A549 (cell line): ENCODE measurements around the gene ADAMTS14.

Experiments used
- BHLHE40 ChIP-seq: IDR thresholded peaks from 2 replicates; pipeline ENCODE4 v1.6.1; 2012; ENCODE audit warnings: low read depth, low read length, inconsistent platforms
- CEBPB ChIP-seq, 2 experiments: fragments of >200 bp in 1 of 2; sonication (Bioruptor Twin) in 1 of 2; formaldehyde crosslinking in 1 of 2; IDR thresholded peaks; 2 replicates each; pipeline ENCODE4 v1.6.1; 2012 to 2016
- HDAC2 ChIP-seq: fragments of 200-600 bp; sonication (generic); IDR thresholded peaks from 2 replicates; pipeline ENCODE4 v1.6.1; 2016
- JUN ChIP-seq, 2 experiments: fragments of >200 bp; sonication (Bioruptor Twin); formaldehyde crosslinking; IDR thresholded peaks; 2 replicates in 1 of 2; 3 replicates in 1 of 2; pipeline ENCODE4 v1.6.1; 2016 to 2017
- NFE2L2 ChIP-seq: fragments of 150-350 bp; conservative IDR thresholded peaks from 2 replicates; pipeline ENCODE4 v1.6.1; 2014; ENCODE audit warnings: low read length
- NR3C1 ChIP-seq: fragments of >200 bp; sonication (Bioruptor Twin); formaldehyde crosslinking; IDR thresholded peaks from 3 replicates; pipeline ENCODE4 v1.6.1; 2017
- RAD21 ChIP-seq, 2 experiments: fragments of >200 bp in 1 of 2; sonication (Bioruptor Twin) in 1 of 2; formaldehyde crosslinking in 1 of 2; IDR thresholded peaks in 1 of 2; conservative IDR thresholded peaks in 1 of 2; 2 replicates in 1 of 2; 3 replicates in 1 of 2; pipeline ENCODE4 v1.6.1; 2012 to 2018; ENCODE audit warnings: inconsistent platforms in 1 of 2
- RFX5 ChIP-seq: fragments of 450-650 bp; IDR thresholded peaks from 2 replicates; pipeline ENCODE4 v1.7.1; 2014; ENCODE audit warnings: antibody characterized with exemption, mild to moderate bottlenecking, moderate library complexity
- SMC3 ChIP-seq: fragments of >200 bp; sonication (Bioruptor Twin); formaldehyde crosslinking; IDR thresholded peaks from 3 replicates; pipeline ENCODE4 v1.6.1; 2018; ENCODE audit warnings: inconsistent platforms
- TF ChIP-seq, protein P1 (sequence below): fragments of >200 bp; sonication (Bioruptor Twin); formaldehyde crosslinking; IDR thresholded peaks from 3 replicates; pipeline ENCODE4 v1.5.1; 2016
- TF ChIP-seq, protein P2 (sequence below): IDR thresholded peaks from 2 replicates; pipeline ENCODE4 v1.6.1; 2012

DNA sequence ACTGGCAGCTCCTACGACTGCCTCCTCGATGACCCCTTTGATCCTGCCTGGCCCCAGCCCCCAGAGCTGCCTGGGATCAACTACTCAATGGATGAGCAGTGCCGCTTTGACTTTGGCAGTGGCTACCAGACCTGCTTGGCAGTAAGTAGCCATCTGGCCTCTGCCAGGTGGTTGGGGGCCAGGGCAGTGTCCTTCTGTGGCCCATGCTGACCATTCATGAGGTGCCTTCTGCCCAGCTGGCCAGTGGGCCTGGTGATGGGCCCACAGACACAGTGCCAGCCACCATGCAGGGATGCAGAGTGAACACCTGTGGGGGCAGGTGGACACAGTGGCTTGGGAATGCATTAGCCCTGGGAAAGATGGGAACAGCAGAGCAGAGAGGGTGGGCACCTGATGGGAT lies 62.9 kb downstream of the ADAMTS14 start:
- TF ChIP-seq RFX5, result no peak
- no peak for TF ChIP-seq RAD21 (conservative IDR thresholded peaks at IDR 0.05 in 1 of 2, IDR thresholded peaks at IDR 0.05 in 1 of 2)
- TF ChIP-seq, protein P1, sequence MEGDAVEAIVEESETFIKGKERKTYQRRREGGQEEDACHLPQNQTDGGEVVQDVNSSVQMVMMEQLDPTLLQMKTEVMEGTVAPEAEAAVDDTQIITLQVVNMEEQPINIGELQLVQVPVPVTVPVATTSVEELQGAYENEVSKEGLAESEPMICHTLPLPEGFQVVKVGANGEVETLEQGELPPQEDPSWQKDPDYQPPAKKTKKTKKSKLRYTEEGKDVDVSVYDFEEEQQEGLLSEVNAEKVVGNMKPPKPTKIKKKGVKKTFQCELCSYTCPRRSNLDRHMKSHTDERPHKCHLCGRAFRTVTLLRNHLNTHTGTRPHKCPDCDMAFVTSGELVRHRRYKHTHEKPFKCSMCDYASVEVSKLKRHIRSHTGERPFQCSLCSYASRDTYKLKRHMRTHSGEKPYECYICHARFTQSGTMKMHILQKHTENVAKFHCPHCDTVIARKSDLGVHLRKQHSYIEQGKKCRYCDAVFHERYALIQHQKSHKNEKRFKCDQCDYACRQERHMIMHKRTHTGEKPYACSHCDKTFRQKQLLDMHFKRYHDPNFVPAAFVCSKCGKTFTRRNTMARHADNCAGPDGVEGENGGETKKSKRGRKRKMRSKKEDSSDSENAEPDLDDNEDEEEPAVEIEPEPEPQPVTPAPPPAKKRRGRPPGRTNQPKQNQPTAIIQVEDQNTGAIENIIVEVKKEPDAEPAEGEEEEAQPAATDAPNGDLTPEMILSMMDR, result no peak
- TF ChIP-seq NR3C1, result no peak
- no peak for TF ChIP-seq HDAC2
- TF ChIP-seq BHLHE40, result no peak
- TF ChIP-seq JUN (IDR thresholded peaks at IDR 0.05), result no peak
- no peak for TF ChIP-seq CEBPB (IDR thresholded peaks at IDR 0.05)
- TF ChIP-seq SMC3, result no peak
- TF ChIP-seq, protein P2, sequence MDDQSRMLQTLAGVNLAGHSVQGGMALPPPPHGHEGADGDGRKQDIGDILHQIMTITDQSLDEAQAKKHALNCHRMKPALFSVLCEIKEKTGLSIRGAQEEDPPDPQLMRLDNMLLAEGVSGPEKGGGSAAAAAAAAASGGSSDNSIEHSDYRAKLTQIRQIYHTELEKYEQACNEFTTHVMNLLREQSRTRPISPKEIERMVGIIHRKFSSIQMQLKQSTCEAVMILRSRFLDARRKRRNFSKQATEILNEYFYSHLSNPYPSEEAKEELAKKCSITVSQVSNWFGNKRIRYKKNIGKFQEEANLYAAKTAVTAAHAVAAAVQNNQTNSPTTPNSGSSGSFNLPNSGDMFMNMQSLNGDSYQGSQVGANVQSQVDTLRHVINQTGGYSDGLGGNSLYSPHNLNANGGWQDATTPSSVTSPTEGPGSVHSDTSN, result no peak
- TF ChIP-seq NFE2L2, result no peak
